Tibial nerve (tissue), 4 donors: ENCODE data around the gene UBE2U. TPM values are rescaled to one million over a fixed set of nuclear protein-coding genes. Genes with fewer than 3 reads are reported as not detected.

Source experiments
- DNase-seq, 2 donors: peaks; one replicate each; pipeline ENCODE4 v3.0.0-alpha.2; 2019; ENCODE audit warnings: low spot score in 2 of 2
- H3K27ac ChIP-seq, 4 donors: fragments of 200-600 bp; sonication (generic) in 3 of 4; one replicate each; pipeline ENCODE4 v1.5.1; 2017 to 2019; ENCODE audit warnings: mild to moderate bottlenecking in 1 of 4
- H3K27me3 ChIP-seq, 2 donors: fragments of 200-600 bp; sonication (generic) in 1 of 2; one replicate each; pipeline versions ENCODE4 v1.5.1 to v1.6.0; 2017 to 2019
- H3K36me3 ChIP-seq, 3 donors: fragments of 200-600 bp; sonication (generic); one replicate each; pipeline ENCODE4 v1.5.1; 2018 to 2019
- H3K4me1 ChIP-seq, 4 donors: fragments of 200-600 bp; sonication (generic) in 3 of 4; one replicate each; pipeline ENCODE4 v1.5.1; 2017 to 2019
- H3K4me3 ChIP-seq, 4 donors: fragments of 200-600 bp; sonication (generic) in 3 of 4; one replicate each; pipeline ENCODE4 v1.5.1; 2017 to 2019; ENCODE audit warnings: mild to moderate bottlenecking in 1 of 4, moderate library complexity in 1 of 4
- H3K9me3 ChIP-seq, 4 donors: fragments of 200-600 bp; sonication (generic) in 3 of 4; one replicate each; pipeline ENCODE4 v1.5.1; 2017 to 2019
- CTCF ChIP-seq, 5 experiments: fragments of 200-600 bp in 3 of 5; fragments of 450-650 bp in 2 of 5; sonication (generic) in 3 of 5; IDR thresholded peaks; one replicate each; pipeline ENCODE4 v1.5.1; 2016 to 2019; ENCODE audit warnings: antibody characterized with exemption in 5 of 5, mild to moderate bottlenecking in 3 of 5, moderate library complexity in 2 of 5
- EP300 ChIP-seq, 2 donors: sonication (generic); formaldehyde crosslinking; IDR thresholded peaks; one replicate each; pipeline ENCODE4 v1.6.1; 2017; ENCODE audit warnings: antibody characterized with exemption in 2 of 2, mild to moderate bottlenecking in 1 of 2
- POLR2A ChIP-seq, 2 donors: fragments of 450-650 bp; IDR thresholded peaks; one replicate each; pipeline ENCODE4 v1.6.1; 2017; ENCODE audit warnings: antibody characterized with exemption in 2 of 2, mild to moderate bottlenecking in 2 of 2, moderate library complexity in 2 of 2
- WGBS, 2 donors: methylation state at CpG; one replicate each; pipeline ENCODE4 v1.1.5; 2018; 5-methylcytosine and 5-hydroxymethylcytosine counted together
- total RNA-seq, 4 donors: library from RNA; depleted of rRNA; stranded (reverse); fragments of >200 nt; gene quantifications; one replicate each; pipeline ENCODE4 v1.1.0, GENCODE V29; 2016

UBE2U gene
- not detected for total RNA-seq

GRCh38 chr1:64203420-64203819 lies at the start of gene UBE2U:
Gene UBE2U (plus strand): TSS chr1:64203623. CDS start chr1:64204051, 428 bp downstream.
- Histone ChIP-seq H3K4me3 (no peak within 1 kb of the TSS), H3K27ac (no peak within 1 kb of the TSS), H3K4me1 (no peaks in the 10 kb centered on the region), H3K27me3 (no peaks in the 10 kb centered on the region), H3K9me3 (no peaks in the 10 kb centered on the region), H3K36me3 (no peaks in the 10 kb centered on the region)
- TF ChIP-seq EP300 (IDR thresholded peaks at IDR 0.05) (no peak), CTCF (IDR thresholded peaks at IDR 0.05) (no peak), POLR2A (IDR thresholded peaks at IDR 0.05) (no peak)
- WGBS, 2 donors: 96 to 97% methylated on average over 23 of the region's 23 CpGs
- no peak for DNase-seq

GRCh38 chr1:64155278-64155677 lies 48.1 kb upstream of the UBE2U start:
- Histone ChIP-seq H3K27ac (no peak overlapping the region), H3K4me1 (peaks cover 0 to 6% (median under 1%) of the 10 kb centered on the region in 4 donors), H3K9me3 (no peaks in the 10 kb centered on the region), H3K4me3 (no peak overlapping the region), H3K27me3 (no peaks in the 10 kb centered on the region), H3K36me3 (peaks cover 0 to 10% (median 0%) of the 10 kb centered on the region in 3 donors)
- no peak for DNase-seq
- WGBS, 2 donors: 39 to 42% methylated on average over 1 of the region's 1 CpG
- TF ChIP-seq EP300 (IDR thresholded peaks at IDR 0.05) (no peak), CTCF (IDR thresholded peaks at IDR 0.05) (no peak), POLR2A (IDR thresholded peaks at IDR 0.05) (no peak)

GRCh38 chr1:64161357-64161941 lies 42.0 kb upstream of the UBE2U start:
- TF ChIP-seq EP300 (IDR thresholded peaks at IDR 0.05) (peak in 1 of 2 donors; percentile 80), CTCF (IDR thresholded peaks at IDR 0.05) (no peak)
- Histone ChIP-seq H3K4me3 (no peak overlapping the region), H3K4me1 (peaks cover 0 to 30% (median 5%) of the 10 kb centered on the region in 4 donors), H3K27ac (peak overlapping the region in 2 of 4 donors; percentile 76 to 78), H3K36me3 (peaks cover 0 to 10% (median 0%) of the 10 kb centered on the region in 3 donors), H3K27me3 (no peaks in the 10 kb centered on the region), H3K9me3 (no peaks in the 10 kb centered on the region)
- 23 to 32% methylated on average over 1 of the region's 1 CpG for WGBS, 2 donors
- DNase-seq: peak in 1 of 2 donors; percentile 61

GRCh38 chr1:64162151-64162550 lies 41.3 kb upstream of the UBE2U start:
- Histone ChIP-seq H3K4me1 (peaks cover 0 to 30% (median 5%) of the 10 kb centered on the region in 4 donors), H3K27ac (peak overlapping the region in 3 of 4 donors; percentile 36 to 78 (median 76)), H3K36me3 (peaks cover 0 to 10% (median 0%) of the 10 kb centered on the region in 3 donors), H3K27me3 (no peaks in the 10 kb centered on the region), H3K4me3 (no peak overlapping the region), H3K9me3 (no peaks in the 10 kb centered on the region)
- no peak for TF ChIP-seq EP300 (IDR thresholded peaks at IDR 0.05)
- TF ChIP-seq POLR2A (IDR thresholded peaks at IDR 0.05): no peak
- TF ChIP-seq CTCF (IDR thresholded peaks at IDR 0.05): no peak
- no peak for DNase-seq
- 63 to 75% methylated on average over 6 of the region's 6 CpGs for WGBS, 2 donors

- H3K4me1 ChIP-seq: peaks cover 0 to 30% (median 5%) of the 10 kb centered on the region in 4 donors
- H3K4me3 ChIP-seq: no peak overlapping the region
- DNase-seq: no peak
- no peaks in the 10 kb centered on the region for H3K9me3 ChIP-seq
- TF ChIP-seq POLR2A (IDR thresholded peaks at IDR 0.05) (no peak), CTCF (IDR thresholded peaks at IDR 0.05) (no peak), EP300 (IDR thresholded peaks at IDR 0.05) (no peak)
- H3K27me3 ChIP-seq: no peaks in the 10 kb centered on the region
- peak overlapping the region in 2 of 4 donors; percentile 76 to 78 for H3K27ac ChIP-seq
- H3K36me3 ChIP-seq: peaks cover 0 to 10% (median 0%) of the 10 kb centered on the region in 3 donors
- WGBS, 2 donors: 89 to 100% methylated on average over 1 of the region's 1 CpG
Measured at GRCh38 chr1:64162804-64163203, 40.6 kb upstream of the UBE2U start.
